Measurements from ENCODE around the gene ATP5MK. TPM values are rescaled to one million over a fixed set of nuclear protein-coding genes. Genes with fewer than 3 reads are reported as not detected.

ATP5MK gene
- total RNA-seq, 1 donor from 2014 or later: 180 TPM

GRCh38 chr10:103441611-103442010, 45.3 kb upstream of the ATP5MK start:
- peak overlapping the region; percentile 89 for H3K27ac ChIP-seq
- intact Hi-C loops (cut with DNase I): no loop called here
- peaks cover 0 to 76% of the 10 kb centered on the region in 2 donors for H3K36me3 ChIP-seq

GRCh38 chr10:103441206-103441605, 44.9 kb upstream of the ATP5MK start:
- intact Hi-C loops (cut with DNase I): no loop called here
- H3K4me1 ChIP-seq: peaks cover 40% of the 10 kb centered on the region
- H3K36me3 ChIP-seq: peaks cover 0 to 75% of the 10 kb centered on the region in 2 donors
- TF ChIP-seq POLR2A (IDR thresholded peaks at IDR 0.05): no peak
- no peak for TF ChIP-seq POLR2AphosphoS5 (IDR thresholded peaks at IDR 0.05; ENCODE audit: insufficient read depth in 1 of 2, low read depth in 1 of 2)
- no peak for TF ChIP-seq CTCF (IDR thresholded peaks at IDR 0.05)
- no peak for DNase-seq (ENCODE audit: extremely low spot score in 2 of 2)
- H3K27me3 ChIP-seq: no peaks in the 10 kb centered on the region
- no peaks in the 10 kb centered on the region for H3K9me3 ChIP-seq
- no peak overlapping the region for H3K4me3 ChIP-seq
- H3K27ac ChIP-seq: peak overlapping the region; percentile 89

More at GRCh38 chr10:103441611-103442010, 45.3 kb upstream of the ATP5MK start:
- no peaks in the 10 kb centered on the region for H3K9me3 ChIP-seq
- H3K4me3 ChIP-seq: no peak overlapping the region
- no peak for TF ChIP-seq CTCF (IDR thresholded peaks at IDR 0.05)
- no peak for TF ChIP-seq POLR2A (IDR thresholded peaks at IDR 0.05)
- TF ChIP-seq POLR2AphosphoS5 (IDR thresholded peaks at IDR 0.05; ENCODE audit: insufficient read depth in 1 of 2, low read depth in 1 of 2): no peak
- no peak for DNase-seq (ENCODE audit: extremely low spot score in 2 of 2)
- H3K27me3 ChIP-seq: no peaks in the 10 kb centered on the region
- peaks cover 44% of the 10 kb centered on the region for H3K4me1 ChIP-seq

DNA sequence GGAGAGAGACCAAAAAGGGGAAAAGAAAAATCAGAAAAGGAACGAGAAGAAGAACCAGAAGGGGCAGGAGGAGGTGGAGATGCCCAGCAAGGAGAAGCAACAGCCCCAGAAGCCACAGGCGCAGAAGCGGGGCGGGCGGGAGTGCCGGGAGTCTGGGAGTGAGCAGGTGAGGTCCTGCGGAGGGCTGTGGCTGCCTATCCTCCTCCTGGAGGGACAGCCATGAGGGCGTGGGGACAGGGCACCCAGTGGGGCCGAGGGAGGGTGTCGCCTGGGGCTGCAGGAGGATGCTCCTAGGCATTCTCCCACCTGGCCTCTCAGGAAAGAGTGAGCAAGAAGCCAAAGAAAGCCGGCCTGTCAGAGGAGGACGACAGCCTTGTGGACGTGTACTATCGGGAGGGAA, 44.1 kb upstream of the ATP5MK start:
- Histone ChIP-seq H3K4me3 (no peak overlapping the region), H3K36me3 (peaks cover 0 to 71% of the 10 kb centered on the region in 2 donors), H3K27ac (no peak overlapping the region), H3K27me3 (no peaks in the 10 kb centered on the region), H3K9me3 (no peaks in the 10 kb centered on the region), H3K4me1 (peaks cover 32% of the 10 kb centered on the region)
- no peak for DNase-seq (ENCODE audit: extremely low spot score in 2 of 2)
- intact Hi-C loops (cut with DNase I): no loop called here
- TF ChIP-seq CTCF (IDR thresholded peaks at IDR 0.05) (no peak), POLR2A (IDR thresholded peaks at IDR 0.05) (no peak), POLR2AphosphoS5 (IDR thresholded peaks at IDR 0.05; ENCODE audit: insufficient read depth in 1 of 2, low read depth in 1 of 2) (no peak)

- Histone ChIP-seq H3K9me3 (no peaks in the 10 kb centered on the region), H3K36me3 (peaks cover 0 to 64% of the 10 kb centered on the region in 2 donors), H3K27me3 (no peaks in the 10 kb centered on the region), H3K4me3 (no peak overlapping the region), H3K4me1 (peaks cover 25% of the 10 kb centered on the region), H3K27ac (no peak overlapping the region)
- TF ChIP-seq CTCF (IDR thresholded peaks at IDR 0.05) (no peak), POLR2AphosphoS5 (IDR thresholded peaks at IDR 0.05; ENCODE audit: insufficient read depth in 1 of 2, low read depth in 1 of 2) (no peak), POLR2A (IDR thresholded peaks at IDR 0.05) (no peak)
- DNase-seq (ENCODE audit: extremely low spot score in 2 of 2): no peak
- intact Hi-C loops (cut with DNase I): no loop called here
Observed at GRCh38 chr10:103439776-103440175, 43.5 kb upstream of the ATP5MK start.

DNA sequence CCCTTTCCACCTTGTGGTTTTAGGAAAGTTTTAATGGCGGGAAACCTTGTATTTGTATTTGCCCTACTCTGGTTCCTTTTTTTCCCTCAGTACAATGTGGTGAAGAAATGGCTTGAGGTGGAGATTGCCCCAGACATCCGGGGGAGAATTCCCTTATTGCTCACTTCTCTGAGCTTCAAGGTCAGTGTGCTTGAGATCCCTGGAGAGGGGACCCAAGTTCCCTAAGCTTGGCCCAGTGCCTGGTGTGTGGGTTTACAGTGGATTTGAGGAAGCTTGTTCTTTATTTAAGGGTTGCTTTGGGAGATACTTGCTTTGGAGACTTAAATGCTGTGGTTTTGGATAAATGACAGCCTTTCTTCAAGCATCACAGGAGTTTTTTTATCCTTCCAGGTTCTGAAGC, 37.6 kb upstream of the ATP5MK start:
- Histone ChIP-seq H3K36me3 (peaks cover 0 to 42% of the 10 kb centered on the region in 2 donors), H3K27me3 (no peaks in the 10 kb centered on the region), H3K27ac (no peak overlapping the region), H3K9me3 (no peaks in the 10 kb centered on the region), H3K4me1 (no peaks in the 10 kb centered on the region), H3K4me3 (no peak overlapping the region)
- intact Hi-C loops (cut with DNase I): no loop called here
- TF ChIP-seq POLR2A (IDR thresholded peaks at IDR 0.05): no peak
- TF ChIP-seq CTCF (IDR thresholded peaks at IDR 0.05): no peak
- TF ChIP-seq POLR2AphosphoS5 (IDR thresholded peaks at IDR 0.05; ENCODE audit: insufficient read depth in 1 of 2, low read depth in 1 of 2): no peak
- DNase-seq (ENCODE audit: extremely low spot score in 2 of 2): no peak

Data from vagina (tissue), 2 donors.